SK-N-SH (cell line): ENCODE data around the gene TSPO2.

ENCODE experiments used
- CHD2 ChIP-seq: fragments of 150-350 bp; IDR thresholded peaks from 2 replicates; pipeline ENCODE4 v1.6.1; 2018; ENCODE audit warnings: low read length; ENCODE audit not compliant: partially characterized antibody
- CTCF ChIP-seq: fragments of 200-600 bp; sonication (generic); IDR thresholded peaks from 2 replicates; pipeline ENCODE4 v1.6.1; 2017; ENCODE audit warnings: antibody characterized with exemption, mild to moderate bottlenecking, moderate library complexity
- EZH2phosphoT487 ChIP-seq: fragments of 200-600 bp; sonication (generic); IDR thresholded peaks from 2 replicates; pipeline ENCODE4 v1.6.1; 2017; ENCODE audit warnings: low read depth, mixed run types, mild to moderate bottlenecking, antibody characterized with exemption, moderate library complexity, borderline replicate concordance
- JUND ChIP-seq: IDR thresholded peaks from 2 replicates; pipeline ENCODE4 v1.4.0; 2012
- MXI1 ChIP-seq: IDR thresholded peaks from 2 replicates; pipeline ENCODE4 v1.6.1; 2012; ENCODE audit warnings: mild to moderate bottlenecking, low read depth, low read length, improper control_type of control experiment
- PBX3 ChIP-seq: IDR thresholded peaks from 2 replicates; pipeline ENCODE4; 2012
- POLR2AphosphoS5 ChIP-seq: IDR thresholded peaks from 2 replicates; pipeline ENCODE4 v1.6.1; 2012; ENCODE audit warnings: low read depth, low read length
- SIN3A ChIP-seq: IDR thresholded peaks from 2 replicates; pipeline ENCODE4 v1.6.1; 2012; ENCODE audit warnings: low read depth, mild to moderate bottlenecking, low read length, moderate library complexity, borderline replicate concordance
- SMC3 ChIP-seq: IDR thresholded peaks from 2 replicates; pipeline ENCODE4 v1.6.1; 2012; ENCODE audit warnings: low read depth, low read length, improper control_type of control experiment
- TAF1 ChIP-seq: IDR thresholded peaks from 2 replicates; pipeline ENCODE4 v1.6.1; 2012; ENCODE audit warnings: low read depth, mild to moderate bottlenecking, low read length, moderate library complexity, borderline replicate concordance
- YY1 ChIP-seq: IDR thresholded peaks from 2 replicates; pipeline ENCODE4 v1.4.0; 2012; ENCODE audit warnings: low read depth, mild to moderate bottlenecking

DNA sequence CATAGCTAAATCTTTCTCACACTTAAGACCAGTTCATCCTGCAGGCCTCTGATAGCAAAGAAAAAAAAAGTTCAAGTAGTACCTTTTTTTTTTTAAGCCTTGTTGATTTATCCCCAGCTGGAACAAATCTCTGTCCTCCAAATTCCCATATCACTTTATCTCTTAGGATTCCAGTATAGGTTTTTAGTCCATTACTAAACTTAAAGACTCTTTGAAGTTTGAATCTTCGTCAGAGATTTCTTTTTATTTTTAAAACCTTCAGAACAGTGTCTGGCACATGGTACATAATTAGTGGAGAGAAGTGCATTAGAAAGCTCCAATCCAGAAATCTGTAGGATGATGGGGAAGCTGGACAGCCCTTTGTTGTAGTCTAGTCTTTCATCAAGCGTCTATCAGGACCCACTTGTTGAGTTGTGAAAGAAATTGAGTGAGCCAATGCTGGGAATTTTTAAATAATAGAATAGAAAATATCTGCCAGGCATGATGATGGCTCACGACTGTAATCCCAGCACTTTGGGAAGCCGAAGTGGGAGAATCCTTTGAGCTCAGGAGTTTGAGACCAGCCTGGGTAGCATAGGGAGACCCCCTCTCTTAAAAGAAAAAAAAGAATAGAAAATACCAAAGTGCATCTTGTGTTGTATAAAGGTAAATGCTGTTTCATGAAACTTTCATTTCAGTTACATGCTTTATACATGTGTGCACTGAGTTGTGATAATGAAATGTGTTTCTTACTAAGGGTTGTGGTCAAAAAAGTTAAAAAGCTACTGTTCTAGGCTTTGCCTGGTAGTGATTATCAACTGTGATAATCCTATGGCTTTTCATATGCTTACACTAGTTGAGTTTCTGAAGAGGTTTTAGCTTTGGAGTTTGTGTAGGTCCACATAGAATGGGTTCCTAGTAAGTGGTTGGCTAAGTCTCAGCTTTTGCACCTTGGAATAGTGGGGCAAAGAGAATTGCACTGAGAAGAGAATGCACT, 33.7 kb downstream of the TSPO2 start:
- TF ChIP-seq CTCF (no peak), EZH2phosphoT487 (no peak), JUND (no peak), TAF1 (no peak), POLR2AphosphoS5 (no peak), YY1 (no peak), SIN3A (no peak), MXI1 (no peak), PBX3 (no peak), CHD2 (no peak), SMC3 (no peak)
